SK-N-SH treated with all-trans-retinoic acid at 6 μM for 48 hours (cell line): ENCODE data around the gene XKR3.

Source experiments
- ATAC-seq: fragments of 200-7000 bp; cut with Tn5 transposase; 3 replicates; pipeline ENCODE4 v1.9.1; 2020; ENCODE audit warnings: mild to moderate bottlenecking, moderate library complexity
- ARNTL ChIP-seq: fragments of 450-650 bp; formaldehyde crosslinking; IDR thresholded peaks from 2 replicates; pipeline ENCODE4 v1.5.0; 2020; ENCODE audit warnings: low read depth, mild to moderate bottlenecking, moderate library complexity, borderline replicate concordance
- BACH2 ChIP-seq: fragments of 250-450 bp; sonication (Bioruptor Pico); IDR thresholded peaks from 2 replicates; pipeline ENCODE4 v1.9.0; 2021; ENCODE audit warnings: mild to moderate bottlenecking, borderline replicate concordance
- CSDC2 ChIP-seq: fragments of 250-450 bp; sonication (Bioruptor Pico); IDR thresholded peaks from 2 replicates; pipeline ENCODE4 v1.5.0; 2020; ENCODE audit warnings: mild to moderate bottlenecking, moderate library complexity
- ESRRG ChIP-seq: fragments of 250-450 bp; sonication (Bioruptor Pico); IDR thresholded peaks from 2 replicates; pipeline ENCODE4 v1.6.1; 2021; ENCODE audit warnings: mild to moderate bottlenecking
- GLIS3 ChIP-seq: fragments of 250-450 bp; sonication (Bioruptor Pico); IDR thresholded peaks from 2 replicates; pipeline ENCODE4 v1.5.0; 2020; ENCODE audit warnings: mild to moderate bottlenecking, moderate library complexity
- PPARA ChIP-seq: fragments of 250-450 bp; sonication (Bioruptor Pico); IDR thresholded peaks from 2 replicates; pipeline ENCODE4 v1.5.0; 2020; ENCODE audit warnings: mild to moderate bottlenecking, borderline replicate concordance
- RARB ChIP-seq: fragments of 250-450 bp; sonication (Bioruptor Pico); IDR thresholded peaks from 2 replicates; pipeline ENCODE4 v1.8.0; 2021; ENCODE audit warnings: mild to moderate bottlenecking, moderate library complexity
- SNAI2 ChIP-seq: fragments of 250-450 bp; sonication (Bioruptor Pico); IDR thresholded peaks from 2 replicates; pipeline ENCODE4 v1.5.0; 2020; ENCODE audit warnings: mild to moderate bottlenecking, moderate library complexity
- TCF4 ChIP-seq: fragments of 250-450 bp; sonication (Bioruptor Pico); IDR thresholded peaks from 2 replicates; pipeline ENCODE4 v1.8.0; 2021; ENCODE audit warnings: mild to moderate bottlenecking, moderate library complexity, borderline replicate concordance
- ZFP30 ChIP-seq: fragments of 450-650 bp; formaldehyde crosslinking; IDR thresholded peaks from 2 replicates; pipeline ENCODE4 v1.5.0; 2022; ENCODE audit warnings: mild to moderate bottlenecking, moderate library complexity
- ZNF565 ChIP-seq: fragments of 450-650 bp; formaldehyde crosslinking; conservative IDR thresholded peaks from 2 replicates; pipeline ENCODE4 v1.5.0; 2020; ENCODE audit warnings: low read depth, mild to moderate bottlenecking, moderate library complexity
- ZNF70 ChIP-seq: fragments of 450-650 bp; formaldehyde crosslinking; IDR thresholded peaks from 2 replicates; pipeline ENCODE4 v1.5.0; 2020; ENCODE audit warnings: mild to moderate bottlenecking, moderate library complexity
- ZNF8 ChIP-seq: fragments of 450-650 bp; formaldehyde crosslinking; IDR thresholded peaks from 2 replicates; pipeline ENCODE4 v1.5.0; 2020; ENCODE audit warnings: mild to moderate bottlenecking, moderate library complexity
- TF ChIP-seq, protein P1 (sequence below): fragments of 250-450 bp; sonication (Bioruptor Pico); IDR thresholded peaks from 2 replicates; pipeline ENCODE4 v1.5.0; 2020; ENCODE audit warnings: mild to moderate bottlenecking, moderate library complexity
- TF ChIP-seq, protein P2 (sequence below): fragments of 250-450 bp; sonication (Bioruptor Pico); IDR thresholded peaks from 2 replicates; pipeline ENCODE4 v1.8.0; 2020; ENCODE audit warnings: mild to moderate bottlenecking, moderate library complexity, borderline replicate concordance
- TF ChIP-seq, protein P3 (sequence below): fragments of 250-450 bp; sonication (Bioruptor Pico); IDR thresholded peaks from 2 replicates; pipeline ENCODE4 v1.5.1; 2021; ENCODE audit warnings: mild to moderate bottlenecking, moderate library complexity
- TF ChIP-seq, protein P4 (sequence below): fragments of 250-450 bp; sonication (Bioruptor Pico); IDR thresholded peaks from 2 replicates; pipeline ENCODE4 v1.5.1; 2020; ENCODE audit warnings: low read depth, mild to moderate bottlenecking, moderate library complexity
- TF ChIP-seq, protein P5 (sequence below): fragments of 250-450 bp; sonication (Bioruptor Pico); IDR thresholded peaks from 2 replicates; pipeline ENCODE4 v1.8.0; 2021; ENCODE audit warnings: low read depth, mild to moderate bottlenecking, moderate library complexity, borderline replicate concordance

The XKR3 gene

DNA sequence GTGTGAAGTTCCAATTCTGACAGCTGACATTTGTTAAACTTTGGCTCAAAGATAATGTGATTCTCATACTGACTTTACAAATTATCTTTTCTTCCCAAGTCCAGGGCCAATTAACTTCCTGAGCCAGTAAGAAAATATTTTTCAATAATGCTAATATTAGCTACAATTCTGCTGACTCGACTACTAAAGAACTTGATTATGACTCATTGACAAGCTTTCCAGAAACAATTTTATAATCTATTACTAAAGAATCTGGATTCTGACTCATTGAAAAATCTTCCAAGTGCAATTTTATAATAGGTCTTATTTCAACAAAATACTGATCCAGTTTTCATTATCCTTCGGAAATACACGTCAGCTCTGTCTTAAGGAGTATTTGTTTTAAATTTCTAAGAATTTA is 12.9 kb upstream of the XKR3 start (continued):
- TF ChIP-seq, protein P1, sequence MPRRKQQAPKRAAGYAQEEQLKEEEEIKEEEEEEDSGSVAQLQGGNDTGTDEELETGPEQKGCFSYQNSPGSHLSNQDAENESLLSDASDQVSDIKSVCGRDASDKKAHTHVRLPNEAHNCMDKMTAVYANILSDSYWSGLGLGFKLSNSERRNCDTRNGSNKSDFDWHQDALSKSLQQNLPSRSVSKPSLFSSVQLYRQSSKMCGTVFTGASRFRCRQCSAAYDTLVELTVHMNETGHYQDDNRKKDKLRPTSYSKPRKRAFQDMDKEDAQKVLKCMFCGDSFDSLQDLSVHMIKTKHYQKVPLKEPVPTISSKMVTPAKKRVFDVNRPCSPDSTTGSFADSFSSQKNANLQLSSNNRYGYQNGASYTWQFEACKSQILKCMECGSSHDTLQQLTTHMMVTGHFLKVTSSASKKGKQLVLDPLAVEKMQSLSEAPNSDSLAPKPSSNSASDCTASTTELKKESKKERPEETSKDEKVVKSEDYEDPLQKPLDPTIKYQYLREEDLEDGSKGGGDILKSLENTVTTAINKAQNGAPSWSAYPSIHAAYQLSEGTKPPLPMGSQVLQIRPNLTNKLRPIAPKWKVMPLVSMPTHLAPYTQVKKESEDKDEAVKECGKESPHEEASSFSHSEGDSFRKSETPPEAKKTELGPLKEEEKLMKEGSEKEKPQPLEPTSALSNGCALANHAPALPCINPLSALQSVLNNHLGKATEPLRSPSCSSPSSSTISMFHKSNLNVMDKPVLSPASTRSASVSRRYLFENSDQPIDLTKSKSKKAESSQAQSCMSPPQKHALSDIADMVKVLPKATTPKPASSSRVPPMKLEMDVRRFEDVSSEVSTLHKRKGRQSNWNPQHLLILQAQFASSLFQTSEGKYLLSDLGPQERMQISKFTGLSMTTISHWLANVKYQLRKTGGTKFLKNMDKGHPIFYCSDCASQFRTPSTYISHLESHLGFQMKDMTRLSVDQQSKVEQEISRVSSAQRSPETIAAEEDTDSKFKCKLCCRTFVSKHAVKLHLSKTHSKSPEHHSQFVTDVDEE (CRISPR knock-in tag) = no peak

DNA sequence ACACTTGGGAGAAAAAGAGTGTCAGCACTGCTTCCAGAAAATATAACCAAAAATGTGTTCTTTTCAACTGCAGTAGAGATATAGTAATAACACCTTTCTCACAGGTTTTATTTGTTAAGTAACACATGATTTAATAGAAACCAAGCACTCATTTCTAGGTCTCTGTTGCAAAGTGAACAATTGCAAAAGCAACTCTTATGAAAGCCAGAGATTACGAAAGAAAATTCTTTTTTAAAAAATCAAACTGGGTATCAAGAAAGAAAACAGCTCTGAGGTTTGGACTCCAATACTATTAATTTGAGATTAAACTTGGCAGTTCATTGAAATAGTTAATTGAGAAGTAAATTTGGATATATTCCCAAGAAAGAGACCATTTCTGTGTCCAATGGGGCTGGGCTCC is 9.8 kb upstream of the XKR3 start:
- ATAC-seq = no peak
- TF ChIP-seq, protein P2, sequence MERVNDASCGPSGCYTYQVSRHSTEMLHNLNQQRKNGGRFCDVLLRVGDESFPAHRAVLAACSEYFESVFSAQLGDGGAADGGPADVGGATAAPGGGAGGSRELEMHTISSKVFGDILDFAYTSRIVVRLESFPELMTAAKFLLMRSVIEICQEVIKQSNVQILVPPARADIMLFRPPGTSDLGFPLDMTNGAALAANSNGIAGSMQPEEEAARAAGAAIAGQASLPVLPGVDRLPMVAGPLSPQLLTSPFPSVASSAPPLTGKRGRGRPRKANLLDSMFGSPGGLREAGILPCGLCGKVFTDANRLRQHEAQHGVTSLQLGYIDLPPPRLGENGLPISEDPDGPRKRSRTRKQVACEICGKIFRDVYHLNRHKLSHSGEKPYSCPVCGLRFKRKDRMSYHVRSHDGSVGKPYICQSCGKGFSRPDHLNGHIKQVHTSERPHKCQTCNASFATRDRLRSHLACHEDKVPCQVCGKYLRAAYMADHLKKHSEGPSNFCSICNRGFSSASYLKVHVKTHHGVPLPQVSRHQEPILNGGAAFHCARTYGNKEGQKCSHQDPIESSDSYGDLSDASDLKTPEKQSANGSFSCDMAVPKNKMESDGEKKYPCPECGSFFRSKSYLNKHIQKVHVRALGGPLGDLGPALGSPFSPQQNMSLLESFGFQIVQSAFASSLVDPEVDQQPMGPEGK (CRISPR knock-in tag) = no peak
- TF ChIP-seq, protein P3, sequence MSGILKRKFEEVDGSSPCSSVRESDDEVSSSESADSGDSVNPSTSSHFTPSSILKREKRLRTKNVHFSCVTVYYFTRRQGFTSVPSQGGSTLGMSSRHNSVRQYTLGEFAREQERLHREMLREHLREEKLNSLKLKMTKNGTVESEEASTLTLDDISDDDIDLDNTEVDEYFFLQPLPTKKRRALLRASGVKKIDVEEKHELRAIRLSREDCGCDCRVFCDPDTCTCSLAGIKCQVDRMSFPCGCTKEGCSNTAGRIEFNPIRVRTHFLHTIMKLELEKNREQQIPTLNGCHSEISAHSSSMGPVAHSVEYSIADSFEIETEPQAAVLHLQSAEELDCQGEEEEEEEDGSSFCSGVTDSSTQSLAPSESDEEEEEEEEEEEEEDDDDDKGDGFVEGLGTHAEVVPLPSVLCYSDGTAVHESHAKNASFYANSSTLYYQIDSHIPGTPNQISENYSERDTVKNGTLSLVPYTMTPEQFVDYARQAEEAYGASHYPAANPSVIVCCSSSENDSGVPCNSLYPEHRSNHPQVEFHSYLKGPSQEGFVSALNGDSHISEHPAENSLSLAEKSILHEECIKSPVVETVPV (CRISPR knock-in tag) = no peak
- TF ChIP-seq RARB (CRISPR knock-in tag) (no peak), ZFP30 (CRISPR knock-in tag) (no peak), GLIS3 (CRISPR knock-in tag) (no peak), TCF4 (no peak), ESRRG (CRISPR knock-in tag) (no peak), ZNF565 (CRISPR knock-in tag) (no peak), PPARA (CRISPR knock-in tag) (no peak), BACH2 (no peak), SNAI2 (CRISPR knock-in tag) (no peak), ZNF70 (CRISPR knock-in tag) (no peak), ZNF8 (CRISPR knock-in tag) (no peak)
- TF ChIP-seq, protein P4, sequence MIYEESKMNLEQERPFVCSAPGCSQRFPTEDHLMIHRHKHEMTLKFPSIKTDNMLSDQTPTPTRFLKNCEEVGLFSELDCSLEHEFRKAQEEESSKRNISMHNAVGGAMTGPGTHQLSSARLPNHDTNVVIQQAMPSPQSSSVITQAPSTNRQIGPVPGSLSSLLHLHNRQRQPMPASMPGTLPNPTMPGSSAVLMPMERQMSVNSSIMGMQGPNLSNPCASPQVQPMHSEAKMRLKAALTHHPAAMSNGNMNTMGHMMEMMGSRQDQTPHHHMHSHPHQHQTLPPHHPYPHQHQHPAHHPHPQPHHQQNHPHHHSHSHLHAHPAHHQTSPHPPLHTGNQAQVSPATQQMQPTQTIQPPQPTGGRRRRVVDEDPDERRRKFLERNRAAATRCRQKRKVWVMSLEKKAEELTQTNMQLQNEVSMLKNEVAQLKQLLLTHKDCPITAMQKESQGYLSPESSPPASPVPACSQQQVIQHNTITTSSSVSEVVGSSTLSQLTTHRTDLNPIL (CRISPR knock-in tag) = no peak
- TF ChIP-seq, protein P1 (CRISPR knock-in tag) = no peak

DNA sequence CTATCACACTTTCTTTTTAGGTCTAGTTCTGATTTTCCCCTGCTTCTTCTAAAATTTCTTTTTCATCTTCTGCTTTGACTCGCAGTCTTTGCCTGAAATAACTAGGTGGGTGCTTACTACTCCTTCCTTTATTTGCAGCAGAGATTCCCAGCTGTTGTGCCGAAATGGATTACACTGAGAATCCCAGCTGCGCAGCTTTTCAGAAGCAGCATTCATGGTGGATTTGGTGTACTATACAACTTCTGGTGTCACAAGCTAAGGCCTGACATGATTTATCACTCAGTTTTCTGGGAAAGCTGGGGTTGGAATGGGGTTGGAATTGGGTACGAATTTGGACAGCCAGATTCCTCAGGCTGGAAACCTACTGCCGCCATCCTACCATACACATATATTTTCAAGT is 6.0 kb upstream of the XKR3 start:
- TF ChIP-seq RARB (CRISPR knock-in tag) (no peak), ZFP30 (CRISPR knock-in tag) (no peak), ZNF565 (CRISPR knock-in tag) (no peak), ARNTL (no peak), CSDC2 (CRISPR knock-in tag) (no peak), ZNF70 (CRISPR knock-in tag) (no peak)
- TF ChIP-seq, protein P3 (CRISPR knock-in tag) = no peak
- TF ChIP-seq, protein P5, sequence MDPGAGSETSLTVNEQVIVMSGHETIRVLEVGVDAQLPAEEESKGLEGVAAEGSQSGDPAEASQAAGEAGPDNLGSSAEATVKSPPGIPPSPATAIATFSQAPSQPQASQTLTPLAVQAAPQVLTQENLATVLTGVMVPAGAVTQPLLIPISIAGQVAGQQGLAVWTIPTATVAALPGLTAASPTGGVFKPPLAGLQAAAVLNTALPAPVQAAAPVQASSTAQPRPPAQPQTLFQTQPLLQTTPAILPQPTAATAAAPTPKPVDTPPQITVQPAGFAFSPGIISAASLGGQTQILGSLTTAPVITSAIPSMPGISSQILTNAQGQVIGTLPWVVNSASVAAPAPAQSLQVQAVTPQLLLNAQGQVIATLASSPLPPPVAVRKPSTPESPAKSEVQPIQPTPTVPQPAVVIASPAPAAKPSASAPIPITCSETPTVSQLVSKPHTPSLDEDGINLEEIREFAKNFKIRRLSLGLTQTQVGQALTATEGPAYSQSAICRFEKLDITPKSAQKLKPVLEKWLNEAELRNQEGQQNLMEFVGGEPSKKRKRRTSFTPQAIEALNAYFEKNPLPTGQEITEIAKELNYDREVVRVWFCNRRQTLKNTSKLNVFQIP (CRISPR knock-in tag) = no peak
- TF ChIP-seq, protein P1 (CRISPR knock-in tag) = no peak
- ATAC-seq = no peak
